MM.1S (cell line): ENCODE measurements around the gene DTX4.

ENCODE experiments used
- DNase-seq: peaks from one replicate; pipeline ENCODE4 v3.0.0-alpha.2; 2015
- H2AFZ ChIP-seq: fragments of 300-600 bp; sonication (generic); 2 replicates; pipeline ENCODE4 v1.6.0; 2016; ENCODE audit warnings: antibody characterized with exemption, low read length
- H3F3A ChIP-seq: fragments of 300-600 bp; sonication (generic); 2 replicates; pipeline ENCODE4 v1.6.1; 2016; ENCODE audit warnings: mild to moderate bottlenecking, antibody characterized with exemption, low read length, moderate library complexity, mixed read lengths; ENCODE audit not compliant: insufficient read depth
- H3K27ac ChIP-seq: fragments of 300-600 bp; sonication (generic); 2 replicates; pipeline ENCODE4 v1.5.1; 2016; ENCODE audit warnings: mild to moderate bottlenecking, low read length
- H3K27me3 ChIP-seq: fragments of 300-600 bp; sonication (generic); replicated peaks from 2 replicates; pipeline ENCODE4 v1.6.0; 2016; ENCODE audit warnings: low read length; ENCODE audit not compliant: insufficient read depth
- H3K36me3 ChIP-seq: fragments of 300-600 bp; sonication (generic); replicated peaks from 2 replicates; pipeline ENCODE4 v1.6.1; 2016; ENCODE audit warnings: mild to moderate bottlenecking, low read length, mixed read lengths; ENCODE audit not compliant: insufficient read depth
- H3K4me1 ChIP-seq: fragments of 300-600 bp; sonication (generic); 2 replicates; pipeline ENCODE4 v1.6.1; 2016; ENCODE audit warnings: low read length, mixed read lengths
- H3K4me2 ChIP-seq: fragments of 300-600 bp; sonication (generic); 2 replicates; pipeline ENCODE4 v1.6.0; 2016; ENCODE audit warnings: low read depth, low read length
- H3K4me3 ChIP-seq: fragments of 300-600 bp; sonication (generic); 2 replicates; pipeline ENCODE4 v1.5.1; 2016; ENCODE audit warnings: low read length, mixed read lengths
- H3K79me2 ChIP-seq: fragments of 300-600 bp; sonication (generic); 2 replicates; pipeline ENCODE4 v1.6.1; 2016; ENCODE audit warnings: mixed run types, low read length, mixed read lengths
- H3K9ac ChIP-seq: fragments of 300-600 bp; sonication (generic); 2 replicates; pipeline ENCODE4 v1.6.1; 2016; ENCODE audit warnings: low read length, mixed read lengths
- H3K9me2 ChIP-seq: fragments of 300-600 bp; sonication (generic); replicated peaks from 2 replicates; pipeline ENCODE4 v1.6.1; 2016; ENCODE audit warnings: mild to moderate bottlenecking, low read length, mixed read lengths; ENCODE audit not compliant: insufficient read depth
- H3K9me3 ChIP-seq: fragments of 300-600 bp; sonication (generic); replicated peaks from 2 replicates; pipeline ENCODE4 v1.6.1; 2016; ENCODE audit warnings: mild to moderate bottlenecking, low read length, mixed read lengths; ENCODE audit not compliant: insufficient read depth
- H4K20me1 ChIP-seq: fragments of 300-600 bp; sonication (generic); 2 replicates; pipeline ENCODE4 v1.6.1; 2016; ENCODE audit warnings: mild to moderate bottlenecking, low read length, moderate library complexity, mixed read lengths; ENCODE audit not compliant: insufficient read depth
- EZH2 ChIP-seq: fragments of 300-600 bp; sonication (generic); optimal IDR thresholded peaks from 2 replicates; pipeline ENCODE3; 2017; ENCODE audit warnings: low read depth, mild to moderate bottlenecking, antibody characterized with exemption, low read length, mixed read lengths
- EZH2phosphoT487 ChIP-seq: fragments of 300-600 bp; sonication (generic); IDR thresholded peaks from 2 replicates; pipeline ENCODE4 v1.6.1; 2018; ENCODE audit warnings: antibody characterized with exemption, low read length
- TF ChIP-seq, protein P1 (sequence below): fragments of 300-600 bp; sonication (generic); IDR thresholded peaks from 2 replicates; pipeline ENCODE4 v1.5.1; 2016; ENCODE audit warnings: antibody characterized with exemption, low read length, mixed read lengths

The DTX4 gene

DNA sequence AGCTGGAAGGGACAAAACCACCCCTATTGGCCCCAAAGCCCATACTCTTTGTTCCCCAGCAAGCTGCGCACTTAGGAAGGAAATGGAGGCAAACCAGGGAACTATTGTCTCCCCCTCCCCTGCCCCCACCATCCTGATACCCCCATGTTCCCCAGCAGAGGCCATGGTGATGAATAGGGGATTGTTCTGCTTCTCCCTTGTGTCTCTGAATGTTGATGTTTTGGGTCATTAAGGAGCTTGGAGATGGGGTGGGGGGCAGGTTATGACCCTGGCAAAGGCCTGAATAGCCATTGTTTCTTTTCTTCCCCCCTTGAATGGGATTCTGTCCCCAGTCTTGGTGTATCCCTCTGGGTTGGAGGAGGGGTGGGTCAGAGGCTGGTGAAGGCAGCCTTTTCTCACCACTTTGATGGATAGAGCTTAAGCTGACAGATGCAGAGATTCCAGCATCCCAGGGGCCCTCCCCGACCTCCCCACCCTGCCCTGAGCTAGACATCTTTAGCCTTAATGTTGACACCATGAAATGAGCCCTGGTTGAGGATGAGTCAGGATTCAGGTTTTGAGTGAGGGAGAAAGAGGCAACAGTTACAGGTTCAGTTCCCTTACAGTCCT is 8.3 kb downstream of the DTX4 start:
- Histone ChIP-seq H3K4me2 (no peak overlapping the region), H3K4me3 (no peak overlapping the region), H3K9ac (no peak overlapping the region), H3K4me1 (no peaks in the 10 kb centered on the region), H3K27me3 (no peaks in the 10 kb centered on the region), H3K36me3 (no peaks in the 10 kb centered on the region), H3F3A (no peaks in the 10 kb centered on the region), H3K9me2 (no peaks in the 10 kb centered on the region), H3K9me3 (no peaks in the 10 kb centered on the region), H4K20me1 (no peaks in the 10 kb centered on the region), H3K27ac (no peak overlapping the region), H3K79me2 (no peaks in the 10 kb centered on the region), H2AFZ (no peak overlapping the region)
- DNase-seq: no peak
- TF ChIP-seq, protein P1, sequence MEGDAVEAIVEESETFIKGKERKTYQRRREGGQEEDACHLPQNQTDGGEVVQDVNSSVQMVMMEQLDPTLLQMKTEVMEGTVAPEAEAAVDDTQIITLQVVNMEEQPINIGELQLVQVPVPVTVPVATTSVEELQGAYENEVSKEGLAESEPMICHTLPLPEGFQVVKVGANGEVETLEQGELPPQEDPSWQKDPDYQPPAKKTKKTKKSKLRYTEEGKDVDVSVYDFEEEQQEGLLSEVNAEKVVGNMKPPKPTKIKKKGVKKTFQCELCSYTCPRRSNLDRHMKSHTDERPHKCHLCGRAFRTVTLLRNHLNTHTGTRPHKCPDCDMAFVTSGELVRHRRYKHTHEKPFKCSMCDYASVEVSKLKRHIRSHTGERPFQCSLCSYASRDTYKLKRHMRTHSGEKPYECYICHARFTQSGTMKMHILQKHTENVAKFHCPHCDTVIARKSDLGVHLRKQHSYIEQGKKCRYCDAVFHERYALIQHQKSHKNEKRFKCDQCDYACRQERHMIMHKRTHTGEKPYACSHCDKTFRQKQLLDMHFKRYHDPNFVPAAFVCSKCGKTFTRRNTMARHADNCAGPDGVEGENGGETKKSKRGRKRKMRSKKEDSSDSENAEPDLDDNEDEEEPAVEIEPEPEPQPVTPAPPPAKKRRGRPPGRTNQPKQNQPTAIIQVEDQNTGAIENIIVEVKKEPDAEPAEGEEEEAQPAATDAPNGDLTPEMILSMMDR: no peak
- TF ChIP-seq EZH2: no peak
- TF ChIP-seq EZH2phosphoT487: no peak

DNA sequence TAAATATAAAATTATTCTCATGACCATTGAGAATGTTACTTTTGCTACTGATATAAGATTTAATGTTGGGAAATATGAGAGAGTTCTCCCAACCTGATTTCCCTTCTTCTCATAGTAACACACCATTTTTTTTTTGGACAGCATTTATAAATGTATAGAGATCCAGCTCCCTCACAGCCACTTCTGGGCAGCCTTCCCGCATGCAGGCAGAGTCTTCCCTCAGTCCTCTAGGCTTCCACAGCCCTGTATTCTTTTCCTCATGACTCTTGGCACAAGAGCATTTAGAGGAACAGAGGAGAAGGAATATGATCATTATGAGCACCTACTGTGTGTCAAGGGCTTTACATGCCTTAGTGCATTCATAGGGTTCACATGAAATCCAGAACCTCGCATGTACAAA is 9.0 kb downstream of the DTX4 start:
- H3K27me3 ChIP-seq: no peaks in the 10 kb centered on the region
- no peaks in the 10 kb centered on the region for H3K9me3 ChIP-seq
- no peak overlapping the region for H3K27ac ChIP-seq
- no peaks in the 10 kb centered on the region for H3K4me1 ChIP-seq
- H3K9me2 ChIP-seq: no peaks in the 10 kb centered on the region
- no peak for TF ChIP-seq EZH2
- no peak for TF ChIP-seq EZH2phosphoT487
- TF ChIP-seq, protein P1: no peak
- H2AFZ ChIP-seq: no peak overlapping the region
- no peaks in the 10 kb centered on the region for H3F3A ChIP-seq
- no peak overlapping the region for H3K4me2 ChIP-seq
- H4K20me1 ChIP-seq: no peaks in the 10 kb centered on the region
- H3K36me3 ChIP-seq: no peaks in the 10 kb centered on the region
- H3K9ac ChIP-seq: no peak overlapping the region
- no peak overlapping the region for H3K4me3 ChIP-seq
- DNase-seq: no peak
- no peaks in the 10 kb centered on the region for H3K79me2 ChIP-seq

DNA sequence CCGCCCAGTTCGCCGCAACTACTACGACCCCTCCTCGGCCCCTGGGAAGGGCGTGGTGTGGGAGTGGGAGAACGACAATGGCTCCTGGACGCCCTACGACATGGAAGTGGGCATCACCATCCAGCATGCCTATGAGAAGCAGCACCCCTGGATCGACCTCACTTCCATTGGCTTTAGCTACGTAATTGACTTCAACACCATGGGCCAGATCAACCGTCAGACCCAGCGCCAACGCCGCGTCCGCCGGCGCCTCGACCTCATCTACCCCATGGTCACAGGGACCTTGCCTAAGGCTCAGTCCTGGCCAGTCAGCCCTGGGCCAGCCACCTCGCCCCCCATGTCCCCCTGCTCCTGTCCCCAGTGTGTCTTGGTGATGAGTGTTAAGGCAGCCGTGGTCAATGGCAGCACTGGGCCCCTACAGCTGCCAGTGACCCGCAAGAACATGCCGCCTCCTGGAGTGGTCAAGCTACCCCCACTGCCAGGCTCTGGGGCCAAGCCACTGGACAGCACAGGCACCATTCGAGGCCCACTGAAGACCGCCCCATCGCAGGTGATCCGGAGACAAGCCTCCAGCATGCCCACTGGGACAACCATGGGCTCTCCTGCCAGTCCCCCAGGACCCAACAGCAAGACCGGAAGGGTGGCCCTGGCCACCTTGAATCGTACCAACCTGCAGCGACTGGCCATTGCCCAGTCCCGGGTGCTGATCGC is 10.0 kb downstream of the DTX4 start:
- Histone ChIP-seq H4K20me1 (no peaks in the 10 kb centered on the region), H3K9ac (no peak overlapping the region), H3K4me1 (no peaks in the 10 kb centered on the region), H3K27ac (no peak overlapping the region), H3K4me2 (no peak overlapping the region), H3K4me3 (no peak overlapping the region), H2AFZ (no peak overlapping the region), H3K27me3 (no peaks in the 10 kb centered on the region), H3F3A (no peaks in the 10 kb centered on the region), H3K36me3 (no peaks in the 10 kb centered on the region), H3K79me2 (no peaks in the 10 kb centered on the region), H3K9me2 (no peaks in the 10 kb centered on the region), H3K9me3 (no peaks in the 10 kb centered on the region)
- no peak for TF ChIP-seq EZH2
- no peak for TF ChIP-seq EZH2phosphoT487
- TF ChIP-seq, protein P1: no peak
- DNase-seq: no peak
